Stimulated activated CD4-positive, alpha-beta T cell treated with anti-CD3 and anti-CD28 coated beads, Interleukin-15, amount 100 ng/mL, for 24 hours (primary cell): ENCODE measurements around the gene APBB1IP.
"Not testable (repeated sequence)": the region's sequence is repeated elsewhere in the genome, so short reads cannot be mapped to it uniquely, and the experiment has no call there.

Experiments
- DNase-seq: peaks from one replicate; pipeline ENCODE4 v3.0.0-alpha.2; 2020

Gene APBB1IP

GRCh38 chr10:26478061-26478460 lies 39.9 kb downstream of the APBB1IP start:
- peak; percentile 18 for DNase-seq

GRCh38 chr10:26479766-26480492 lies 41.8 kb downstream of the APBB1IP start:
- peak; percentile 26 for DNase-seq

- DNase-seq = no peak
Measured at GRCh38 chr10:26481315-26481692, 43.2 kb downstream of the APBB1IP start.

GRCh38 chr10:26481914-26482550 lies 43.9 kb downstream of the APBB1IP start:
- no peak for DNase-seq

- no peak for DNase-seq
Measured at GRCh38 chr10:26483554-26483953, 45.4 kb downstream of the APBB1IP start.

- DNase-seq = no peak
Measured at GRCh38 chr10:26485150-26485941, 47.2 kb downstream of the APBB1IP start.

GRCh38 chr10:26486304-26486703 lies 48.2 kb downstream of the APBB1IP start:
- no peak for DNase-seq

- DNase-seq = peak; percentile 79
Measured at GRCh38 chr10:26486990-26487850, 49.1 kb downstream of the APBB1IP start.

GRCh38 chr10:26488344-26488743 lies 50.2 kb downstream of the APBB1IP start:
- DNase-seq = peak; percentile 51

GRCh38 chr10:26489081-26489480 lies 50.9 kb downstream of the APBB1IP start:
- no peak for DNase-seq

GRCh38 chr10:26490367-26490766 lies 52.2 kb downstream of the APBB1IP start:
- DNase-seq = not testable (repeated sequence)

GRCh38 chr10:26491276-26491675 lies 53.1 kb downstream of the APBB1IP start:
- no peak for DNase-seq

- no peak for DNase-seq
Measured at GRCh38 chr10:26491934-26492333, 53.8 kb downstream of the APBB1IP start.

GRCh38 chr10:26492725-26493124 lies 54.6 kb downstream of the APBB1IP start:
- not testable (repeated sequence) for DNase-seq

- DNase-seq = no peak
Measured at GRCh38 chr10:26494018-26494417, 55.9 kb downstream of the APBB1IP start.

GRCh38 chr10:26499426-26499825 lies 61.3 kb downstream of the APBB1IP start:
- no peak for DNase-seq

- DNase-seq = no peak
Measured at GRCh38 chr10:26502986-26503385, 64.8 kb downstream of the APBB1IP start.

GRCh38 chr10:26503911-26504310 lies 65.8 kb downstream of the APBB1IP start:
- DNase-seq = peak; percentile 26

- not testable (repeated sequence) for DNase-seq
Measured at GRCh38 chr10:26504429-26504828, 66.3 kb downstream of the APBB1IP start.

- no peak for DNase-seq
Measured at GRCh38 chr10:26505491-26505890, 67.3 kb downstream of the APBB1IP start.

- DNase-seq = no peak
Measured at GRCh38 chr10:26506736-26507135, 68.6 kb downstream of the APBB1IP start.

GRCh38 chr10:26507441-26507840 lies 69.3 kb downstream of the APBB1IP start:
- DNase-seq = no peak

GRCh38 chr10:26508016-26508415 lies 69.9 kb downstream of the APBB1IP start:
- no peak for DNase-seq
